GM21717 (cell line): ENCODE results near the gene MIER2.

Source experiments
- ATAC-seq: cut with Tn5 transposase; IDR thresholded peaks from one replicate; pipeline ENCODE4 v1.9.1; 2021; ENCODE audit warnings: mild to moderate bottlenecking, moderate library complexity; ENCODE audit not compliant: unreplicated experiment

The MIER2 gene

GRCh38 chr19:378706-379105 lies 34.1 kb upstream of the MIER2 start:
- no peak for ATAC-seq

- no peak for ATAC-seq
Measured at GRCh38 chr19:377801-378581, 33.4 kb upstream of the MIER2 start.

DNA sequence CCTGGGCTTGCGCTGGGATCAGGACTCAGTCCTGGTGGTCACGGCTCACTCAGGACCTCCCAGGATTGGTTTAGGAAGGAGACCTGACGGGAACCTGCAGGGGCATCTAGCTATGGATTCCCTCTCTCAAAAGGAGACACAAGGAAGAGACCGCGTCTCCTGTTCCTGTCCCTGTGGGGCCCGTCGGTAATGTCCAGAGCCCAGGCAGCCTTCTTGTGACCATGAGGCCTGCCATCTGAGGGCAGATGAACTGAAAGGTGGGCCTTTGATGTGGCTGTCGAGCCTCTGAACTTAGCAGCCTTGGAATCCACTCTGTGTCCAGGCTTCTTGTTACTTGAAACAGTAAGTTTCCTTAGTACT lies 31.5 kb upstream of the MIER2 start:
- ATAC-seq = no peak

DNA sequence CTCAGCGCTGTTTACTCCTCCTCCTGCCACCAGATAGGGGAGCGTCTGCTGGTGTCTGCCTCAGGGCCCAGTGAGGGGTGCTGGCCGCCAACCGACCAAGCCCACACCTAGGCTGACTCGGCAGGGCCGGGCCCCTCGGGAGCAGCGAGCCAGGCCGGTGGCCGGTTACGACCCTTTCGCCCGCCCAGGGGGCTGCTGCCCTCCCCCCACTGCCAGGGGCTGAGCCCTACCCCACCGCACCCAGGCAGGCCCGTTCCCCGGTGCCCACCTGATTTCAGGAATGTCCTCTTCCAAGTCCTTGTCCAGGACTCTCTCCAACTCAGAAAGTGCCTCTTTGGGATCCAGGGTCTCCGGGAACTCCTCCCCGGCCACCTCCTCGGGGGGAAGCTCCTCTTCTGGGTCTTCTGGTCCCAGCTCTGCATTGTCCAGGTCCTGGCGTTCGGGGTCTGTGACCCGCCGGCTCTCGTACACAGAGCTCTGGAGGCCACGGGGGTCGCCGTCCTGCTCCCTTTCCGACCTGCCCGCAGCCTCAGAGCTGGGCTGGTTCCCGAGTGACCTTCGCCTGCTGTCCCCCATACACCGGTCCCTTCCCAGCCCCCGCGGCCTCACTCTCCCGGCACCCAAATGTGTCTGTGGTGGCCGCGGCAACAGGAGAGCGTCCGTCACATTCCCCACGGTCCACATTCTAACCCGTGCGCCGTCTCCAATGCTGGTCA lies 31.0 kb upstream of the MIER2 start:
- ATAC-seq = no peak

DNA sequence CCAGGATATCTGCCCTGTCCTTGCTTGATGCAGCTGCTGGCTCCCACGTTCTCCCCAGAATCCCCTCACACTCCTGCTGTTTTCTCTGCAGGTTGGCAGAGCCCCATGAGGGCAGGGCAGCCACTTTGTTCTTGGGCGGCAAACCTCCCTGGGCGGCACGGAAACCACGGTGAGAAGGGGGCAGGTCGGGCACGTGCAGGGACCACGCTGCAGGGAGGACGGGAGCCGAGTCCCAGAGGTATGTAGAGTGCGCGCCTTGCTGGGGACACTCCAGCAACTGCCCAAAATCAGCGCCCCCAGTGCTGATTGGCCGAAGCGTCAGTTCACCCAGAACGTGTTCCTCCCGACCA lies 30.3 kb upstream of the MIER2 start:
- ATAC-seq = no peak

DNA sequence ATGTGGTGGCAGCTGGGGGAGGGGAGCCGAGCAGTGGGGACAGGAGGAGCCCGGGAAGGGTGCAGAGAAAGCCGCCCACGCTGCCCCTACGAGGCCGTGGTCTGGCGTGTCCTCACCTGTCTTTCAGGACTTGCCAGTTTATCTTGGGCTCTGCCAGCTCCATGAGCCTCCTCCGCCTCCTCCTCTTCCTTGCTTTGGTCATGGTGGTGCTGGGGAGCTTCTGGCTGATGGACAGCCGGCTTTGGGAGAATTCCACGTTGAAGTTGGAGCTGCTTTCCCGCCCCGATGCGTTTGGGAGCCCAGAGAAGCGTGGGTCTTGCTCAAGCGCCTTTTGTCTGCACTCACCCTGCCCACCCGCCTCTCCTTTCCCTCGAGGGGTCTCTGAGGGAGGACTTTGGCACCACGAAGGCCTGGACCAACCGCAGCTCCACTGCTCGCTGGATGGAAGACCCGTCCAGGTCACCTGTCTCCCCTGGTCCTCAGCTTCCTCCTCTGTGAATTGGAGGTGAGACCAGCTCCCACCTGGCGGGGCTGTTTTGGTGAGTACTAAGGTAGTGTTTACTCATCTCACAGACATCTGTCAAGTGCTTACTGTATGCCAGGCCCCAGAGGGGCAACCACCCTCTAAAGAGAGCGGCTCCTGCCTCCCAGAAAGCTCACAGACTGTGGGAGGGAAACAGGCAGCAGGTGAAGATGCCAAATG lies 29.7 kb upstream of the MIER2 start:
- no peak for ATAC-seq

DNA sequence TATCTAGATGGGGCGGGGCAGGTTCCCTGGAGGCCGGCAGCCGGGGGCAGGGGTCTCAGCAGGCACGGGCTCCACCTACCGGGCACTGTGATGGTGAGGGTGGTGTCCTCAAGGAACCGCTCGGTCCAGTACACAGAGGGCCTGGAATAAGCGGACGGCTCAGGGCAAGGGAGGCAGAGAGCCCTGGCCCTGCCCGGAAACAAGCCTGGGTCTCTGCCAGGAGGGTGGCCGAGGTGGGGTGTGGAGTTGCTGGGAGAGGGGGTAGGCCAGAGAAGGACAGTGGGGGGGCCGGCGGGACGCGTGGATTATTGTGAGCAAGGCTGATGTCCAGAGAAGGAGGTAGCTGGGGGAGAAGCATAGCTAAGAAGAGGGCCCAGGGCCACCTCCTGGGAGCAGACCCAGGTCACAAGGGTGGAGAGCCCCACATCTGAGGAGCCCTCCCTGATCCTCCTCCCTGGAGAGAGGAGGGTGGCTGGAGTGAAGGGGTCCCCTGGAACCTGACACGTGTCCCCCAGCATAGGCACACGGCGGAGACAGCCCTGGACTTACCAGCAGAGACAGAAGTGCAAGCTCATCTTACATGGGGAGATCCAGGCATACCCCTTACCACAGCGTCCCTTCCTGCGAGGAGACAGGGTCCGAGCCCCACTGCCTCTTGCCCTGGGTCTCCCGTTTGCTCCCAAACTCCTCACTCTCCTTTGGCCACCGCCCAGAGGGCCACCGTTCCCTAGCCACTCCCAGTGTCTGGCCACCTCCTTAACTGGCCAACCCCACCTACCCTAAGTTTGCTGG lies 29.0 kb upstream of the MIER2 start:
- ATAC-seq = no peak

DNA sequence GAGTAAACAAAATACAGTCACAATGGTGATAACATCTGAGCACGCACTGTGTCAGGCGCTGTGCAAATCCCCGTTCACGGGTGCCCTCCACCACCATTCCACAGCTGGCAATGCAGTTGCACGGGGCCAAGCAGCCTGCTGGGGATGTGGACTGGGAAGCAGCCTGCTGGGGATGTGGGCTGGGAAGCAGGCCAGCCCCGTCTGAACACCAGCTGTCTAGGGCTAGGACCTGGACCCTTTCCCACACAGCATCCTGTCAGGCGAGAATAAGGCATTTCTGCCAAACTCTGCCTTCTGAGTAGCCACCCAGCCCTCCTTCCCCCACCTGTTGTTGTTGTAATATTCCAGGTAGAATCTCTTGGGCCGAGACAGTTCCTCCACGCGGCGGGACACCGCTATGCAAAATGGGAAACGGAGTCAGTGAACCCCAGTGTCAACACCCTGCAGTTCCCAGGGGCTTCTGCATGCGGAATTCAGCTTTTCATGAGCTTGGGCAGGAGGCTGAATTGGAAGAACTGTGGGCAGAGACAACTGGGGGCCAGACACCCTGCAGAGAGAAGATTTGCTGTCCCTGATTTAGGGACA lies 27.8 kb upstream of the MIER2 start:
- no peak for ATAC-seq

DNA sequence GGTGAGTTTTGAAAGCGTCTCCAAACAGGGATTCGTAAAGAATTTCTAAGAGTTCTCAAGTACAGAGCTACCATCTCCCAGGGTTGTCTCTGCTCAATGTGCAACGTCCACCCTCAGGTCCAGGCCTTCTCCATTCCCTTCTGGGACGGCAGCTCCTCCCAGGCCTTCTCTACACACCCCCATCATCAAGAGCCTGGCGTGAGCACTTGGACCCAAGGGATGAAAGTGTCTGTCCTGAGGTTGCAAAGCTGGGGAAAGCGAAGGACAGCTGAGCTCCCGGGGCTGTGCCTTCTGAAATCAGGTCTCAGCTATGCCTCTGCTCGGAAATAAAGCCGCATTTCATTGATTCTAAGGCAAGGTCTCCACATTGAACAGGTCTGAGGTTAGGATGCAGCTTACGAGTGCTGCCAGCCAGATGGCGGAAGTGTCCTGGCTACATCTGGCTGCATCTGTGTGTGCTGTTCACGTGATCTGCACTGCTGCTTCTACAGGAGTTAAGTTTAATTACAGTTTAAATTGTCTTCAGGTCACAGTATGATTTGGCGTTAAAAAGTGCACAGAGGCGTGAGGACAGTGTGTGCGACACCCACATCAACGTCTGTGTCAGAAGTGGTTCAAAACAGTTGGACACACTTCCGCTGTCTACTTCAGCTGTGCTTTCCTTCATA lies 27.0 kb upstream of the MIER2 start:
- no peak for ATAC-seq

GRCh38 chr19:370641-371330 lies 26.2 kb upstream of the MIER2 start:
- no peak for ATAC-seq

DNA sequence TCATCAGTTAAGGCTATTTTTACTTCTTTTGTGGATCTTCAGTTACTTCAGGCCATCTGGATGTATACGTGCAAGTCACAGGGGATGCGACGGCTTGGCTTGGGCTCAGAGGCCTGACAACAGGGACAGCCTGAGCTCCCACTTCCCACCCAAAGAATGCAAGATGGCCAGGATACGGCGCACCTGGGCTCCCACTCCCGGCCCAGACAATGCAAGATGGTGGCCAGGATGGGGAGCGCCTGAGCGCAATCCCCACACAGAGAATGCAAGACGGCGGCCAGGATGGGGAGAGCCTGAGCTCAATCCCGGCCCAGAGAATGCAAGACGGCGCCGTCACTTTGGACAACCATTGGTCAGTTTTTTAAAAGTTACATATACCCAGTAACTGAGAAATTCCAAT lies 25.3 kb upstream of the MIER2 start:
- no peak for ATAC-seq

DNA sequence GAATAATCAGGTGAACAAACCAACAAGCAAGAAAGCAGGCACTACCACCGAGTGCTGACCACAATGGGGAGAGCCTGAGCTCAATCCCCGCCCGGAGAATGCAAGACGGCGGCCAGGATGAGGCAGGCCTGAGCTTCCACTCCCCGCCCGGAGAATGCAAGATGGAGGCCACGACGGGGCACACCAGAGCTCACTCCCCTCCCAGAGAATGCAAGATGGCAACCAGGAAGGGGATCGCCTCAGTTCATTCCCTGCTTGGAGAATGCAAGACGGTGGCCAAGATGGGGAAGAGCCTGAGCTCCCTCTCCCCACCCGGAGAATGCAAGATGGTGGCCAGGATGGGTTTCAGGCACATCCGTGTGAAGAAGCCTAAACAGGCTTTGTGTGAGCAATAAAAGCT lies 24.7 kb upstream of the MIER2 start:
- no peak for ATAC-seq

DNA sequence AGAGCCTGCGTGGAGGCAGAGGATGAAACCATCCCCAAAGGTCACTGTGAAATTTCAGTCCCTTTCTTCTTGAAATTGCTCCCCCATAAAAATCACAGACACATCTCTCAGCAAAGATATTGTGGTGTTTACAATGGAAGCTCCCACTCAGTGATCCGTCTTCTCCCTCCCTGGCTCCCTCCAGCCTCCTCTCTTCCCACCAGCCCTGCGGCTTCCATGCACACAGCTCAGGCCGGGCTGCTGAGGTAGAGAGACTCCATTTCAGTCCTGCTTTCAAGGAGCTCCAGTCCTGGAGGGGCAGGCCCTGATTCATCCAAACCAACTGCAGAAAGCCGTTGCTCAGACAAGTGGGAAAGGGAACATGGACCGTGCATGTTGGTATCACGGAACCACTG lies 24.0 kb upstream of the MIER2 start:
- ATAC-seq = no peak

GRCh38 chr19:367963-368629 lies 23.5 kb upstream of the MIER2 start:
- no peak for ATAC-seq

DNA sequence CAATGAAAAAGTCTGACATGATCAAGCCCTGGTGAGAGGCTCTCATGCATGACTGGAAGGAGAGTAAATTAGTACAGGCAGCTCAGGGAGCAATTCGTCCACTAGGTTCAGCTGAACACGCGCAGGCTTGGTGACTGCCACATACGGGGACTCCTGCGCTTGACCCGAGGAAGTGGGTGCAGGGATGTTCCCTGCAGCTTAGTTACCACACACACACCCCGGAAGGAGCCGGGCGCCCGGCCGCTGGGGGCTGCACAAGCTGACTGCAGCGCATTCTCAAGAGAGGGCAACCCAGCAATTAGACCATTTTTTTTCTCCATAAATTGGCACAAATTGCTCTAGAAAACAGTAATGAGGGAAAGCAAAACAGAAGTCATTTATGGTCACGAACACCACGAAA lies 23.0 kb upstream of the MIER2 start:
- no peak for ATAC-seq

DNA sequence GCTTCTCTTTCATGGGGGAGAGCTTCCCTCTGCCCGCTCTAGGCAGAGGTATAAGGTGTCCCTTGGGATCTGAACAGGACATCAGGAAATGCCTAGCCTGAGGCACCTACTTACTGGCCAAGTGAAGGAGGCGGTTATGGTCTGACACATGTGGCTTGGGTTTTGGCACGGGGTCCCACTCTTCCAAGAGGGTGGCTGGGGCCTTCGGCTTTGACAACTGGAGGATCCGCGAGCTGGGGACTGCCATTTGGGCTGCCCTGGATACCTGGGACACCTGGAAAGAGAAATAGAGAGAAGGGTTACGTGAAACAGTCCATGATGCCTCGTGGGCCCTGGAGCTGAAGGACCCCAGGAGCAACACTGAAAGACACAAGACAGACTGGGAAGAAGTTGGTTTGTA lies 22.4 kb upstream of the MIER2 start:
- ATAC-seq = no peak

DNA sequence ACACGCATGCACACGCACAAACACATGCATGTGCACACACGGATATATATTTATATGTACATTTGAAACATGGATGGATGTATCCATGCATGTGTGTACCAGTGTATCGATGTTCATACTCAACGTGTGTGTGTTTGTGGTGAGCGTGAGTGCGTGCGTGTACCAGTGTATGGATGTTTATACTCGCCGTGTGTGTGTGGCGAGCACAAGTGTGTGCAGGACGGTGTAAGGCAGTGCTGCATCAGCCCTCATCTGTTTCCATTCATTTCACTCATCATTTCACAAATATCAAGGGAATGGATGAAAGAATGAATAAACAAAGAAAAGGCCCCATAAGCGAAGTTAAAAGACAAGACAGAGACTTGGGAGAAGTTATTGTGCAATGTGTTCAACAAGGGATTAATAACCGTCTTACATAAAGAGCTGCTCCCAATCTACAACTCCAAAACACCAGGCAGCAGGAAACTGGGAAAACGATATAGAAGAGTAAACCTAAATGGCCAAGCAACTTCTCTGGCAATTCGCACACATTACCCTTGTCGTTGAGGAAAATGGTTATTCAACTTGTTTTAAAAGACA lies 21.7 kb upstream of the MIER2 start:
- no peak for ATAC-seq

DNA sequence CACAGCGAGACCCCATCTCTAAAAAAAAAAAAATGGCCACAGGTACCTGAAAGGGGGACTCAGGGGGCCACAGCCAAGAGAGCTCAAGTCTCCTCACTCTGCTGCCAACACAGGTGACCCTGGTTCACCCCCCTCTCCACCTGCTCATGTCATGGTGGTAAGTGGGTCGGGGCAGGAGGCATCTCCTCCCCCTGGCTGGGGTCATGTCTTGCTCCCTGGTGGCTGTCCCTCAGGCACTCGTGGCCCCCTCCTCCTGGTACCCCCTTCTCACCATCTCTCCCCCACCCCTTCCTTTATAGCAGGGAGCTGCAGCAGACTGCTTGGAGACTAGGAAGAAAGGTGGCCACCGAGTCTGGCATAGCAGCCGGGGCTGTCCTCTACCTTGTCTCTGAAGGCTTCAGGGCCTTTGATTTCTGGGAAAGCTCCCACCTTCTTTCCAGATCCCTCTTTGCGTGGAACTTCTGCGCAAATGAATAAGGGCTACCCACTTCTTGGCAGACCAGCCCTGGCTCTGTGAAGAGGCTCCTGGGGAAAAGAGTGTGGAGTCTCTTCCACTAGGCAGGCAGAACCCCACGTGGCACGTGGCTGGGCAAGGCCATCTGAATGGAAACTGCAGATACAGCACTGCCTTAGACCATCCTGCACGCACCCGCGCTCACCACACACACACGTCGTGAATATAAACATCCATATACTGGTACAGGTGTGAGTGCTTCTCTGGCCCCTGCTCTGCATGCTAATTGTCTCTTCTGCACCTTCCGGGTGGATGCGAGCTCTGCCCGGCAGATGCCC lies 20.1 kb upstream of the MIER2 start:
- ATAC-seq = no peak
